HEK293 (cell line): ENCODE measurements around the gene CACNA1C.

Source experiments
- CTCF ChIA-PET: fragments of 350-600 bp; formaldehyde crosslinking; extraction: SDS; loops from one replicate; lab custom pipeline; 2021; ENCODE audit warnings: antibody characterized with exemption; lab: Yijun Ruan, JAX
- POLR2A ChIA-PET: fragments of 300-600 bp; formaldehyde crosslinking; extraction: SDS; loops from one replicate; lab custom pipeline; 2020; ENCODE audit warnings: antibody characterized with exemption, inconsistent platforms; lab: Yijun Ruan, JAX
- H3K27ac ChIP-seq: fragments of 200-500 bp; sonication (Bioruptor generic); 2 replicates; pipeline ENCODE4 v1.5.1; 2014; ENCODE audit warnings: low read depth, low read length, control low read depth, inconsistent platforms; ENCODE audit errors: extremely low read depth
- H3K36me3 ChIP-seq, 2 experiments: fragments of 200-500 bp in 1 of 2; sonication (Bioruptor generic) in 1 of 2; 1 replicate in 1 of 2; 2 replicates in 1 of 2; pipeline ENCODE4 v1.5.1; 2014 to 2017; ENCODE audit warnings: inconsistent platforms in 2 of 2, low read length in 2 of 2; ENCODE audit not compliant: control insufficient read depth in 2 of 2, insufficient read depth in 1 of 2
- H3K4me1 ChIP-seq: fragments of 200-500 bp; sonication (Bioruptor generic); 2 replicates; pipeline ENCODE4 v1.5.1; 2014; ENCODE audit warnings: mild to moderate bottlenecking, low read length, inconsistent platforms; ENCODE audit not compliant: control insufficient read depth, insufficient read depth
- H3K4me3 ChIP-seq: 2 replicates; pipeline ENCODE4 v1.5.1; 2011; ENCODE audit warnings: low read depth, mild to moderate bottlenecking, control low read depth, low read length, moderate library complexity
- H3K9me3 ChIP-seq: fragments of 200-500 bp; sonication (Bioruptor generic); 2 replicates; pipeline ENCODE4 v1.5.1; 2014; ENCODE audit warnings: low read depth, low read length, inconsistent platforms; ENCODE audit not compliant: control insufficient read depth, insufficient read depth
- OVOL3 ChIP-seq: fragments of 450-650 bp; formaldehyde crosslinking; IDR thresholded peaks from 2 replicates; pipeline ENCODE4 v1.5.1; 2016; ENCODE audit warnings: missing biosample characterization, missing genetic modification characterization
- SCRT2 ChIP-seq: fragments of 450-650 bp; formaldehyde crosslinking; IDR thresholded peaks from 2 replicates; pipeline ENCODE4 v1.5.1; 2016; ENCODE audit warnings: missing biosample characterization, missing genetic modification characterization
- WT1 ChIP-seq: fragments of 450-650 bp; formaldehyde crosslinking; IDR thresholded peaks from 2 replicates; pipeline ENCODE4 v1.5.1; 2016; ENCODE audit warnings: missing biosample characterization, missing genetic modification characterization
- YY2 ChIP-seq: fragments of 450-650 bp; formaldehyde crosslinking; IDR thresholded peaks from 2 replicates; pipeline ENCODE4 v1.5.1; 2016; ENCODE audit warnings: missing biosample characterization, missing genetic modification characterization
- ZFHX2 ChIP-seq: fragments of 450-650 bp; formaldehyde crosslinking; conservative IDR thresholded peaks from 2 replicates; pipeline ENCODE4 v1.5.1; 2016; ENCODE audit warnings: missing biosample characterization, missing genetic modification characterization
- ZFP3 ChIP-seq: fragments of 450-650 bp; formaldehyde crosslinking; IDR thresholded peaks from 2 replicates; pipeline ENCODE4 v1.5.1; 2016; ENCODE audit warnings: low read depth, missing biosample characterization, missing genetic modification characterization
- ZFP41 ChIP-seq: fragments of 450-650 bp; formaldehyde crosslinking; IDR thresholded peaks from 2 replicates; pipeline ENCODE4 v1.5.1; 2016; ENCODE audit warnings: missing biosample characterization, missing genetic modification characterization, borderline replicate concordance
- ZNF184 ChIP-seq: fragments of 450-650 bp; IDR thresholded peaks from 2 replicates; pipeline ENCODE4 v1.5.1; 2018; ENCODE audit warnings: missing biosample characterization, mild to moderate bottlenecking, missing genetic modification characterization
- ZNF223 ChIP-seq: fragments of 450-650 bp; formaldehyde crosslinking; IDR thresholded peaks from 2 replicates; pipeline ENCODE4 v1.5.1; 2016; ENCODE audit warnings: missing biosample characterization, missing genetic modification characterization
- ZNF23 ChIP-seq: fragments of 450-650 bp; formaldehyde crosslinking; IDR thresholded peaks from 2 replicates; pipeline ENCODE4 v1.5.1; 2016; ENCODE audit warnings: missing biosample characterization, missing genetic modification characterization, borderline replicate concordance
- ZNF48 ChIP-seq: fragments of 450-650 bp; formaldehyde crosslinking; IDR thresholded peaks from 2 replicates; pipeline ENCODE4 v1.5.1; 2016; ENCODE audit warnings: missing biosample characterization, missing genetic modification characterization
- ZNF510 ChIP-seq: fragments of 450-650 bp; formaldehyde crosslinking; IDR thresholded peaks from 2 replicates; pipeline ENCODE4 v1.5.1; 2018; ENCODE audit warnings: mild to moderate bottlenecking, missing genetic modification characterization, missing biosample characterization; ENCODE audit not compliant: insufficient replicate concordance
- ZNF548 ChIP-seq: fragments of 450-650 bp; formaldehyde crosslinking; IDR thresholded peaks from 2 replicates; pipeline ENCODE4 v1.5.1; 2016; ENCODE audit warnings: missing biosample characterization, missing genetic modification characterization
- ZNF585B ChIP-seq: fragments of 450-650 bp; formaldehyde crosslinking; IDR thresholded peaks from 2 replicates; pipeline ENCODE4 v1.5.1; 2016; ENCODE audit warnings: missing biosample characterization, missing genetic modification characterization
- ZNF626 ChIP-seq: fragments of 450-650 bp; sonication (Bioruptor Pico); formaldehyde crosslinking; IDR thresholded peaks from 2 replicates; pipeline ENCODE4 v1.5.1; 2018; ENCODE audit warnings: missing biosample characterization, missing genetic modification characterization, inconsistent platforms
- TF ChIP-seq, protein P1 (sequence below): fragments of 450-650 bp; formaldehyde crosslinking; IDR thresholded peaks from 2 replicates; pipeline ENCODE4 v1.5.1; 2016; ENCODE audit warnings: missing biosample characterization, missing genetic modification characterization
- TF ChIP-seq, protein P2 (sequence below): fragments of 450-650 bp; formaldehyde crosslinking; IDR thresholded peaks from 2 replicates; pipeline ENCODE4 v1.5.1; 2017; ENCODE audit warnings: missing biosample characterization, missing genetic modification characterization
- TF ChIP-seq, protein P3 (sequence below): fragments of 450-650 bp; formaldehyde crosslinking; IDR thresholded peaks from 2 replicates; pipeline ENCODE4 v1.5.1; 2016; ENCODE audit warnings: missing biosample characterization, missing genetic modification characterization, low read depth
- TF ChIP-seq, protein P4 (sequence below): fragments of 450-650 bp; formaldehyde crosslinking; IDR thresholded peaks from 2 replicates; pipeline ENCODE4 v1.5.1; 2016; ENCODE audit warnings: missing biosample characterization, missing genetic modification characterization
- TF ChIP-seq, protein P5 (sequence below): fragments of 450-650 bp; formaldehyde crosslinking; IDR thresholded peaks from 2 replicates; pipeline ENCODE4 v1.5.1; 2016; ENCODE audit warnings: missing biosample characterization, missing genetic modification characterization
- TF ChIP-seq, protein P6 (sequence below): fragments of 450-650 bp; formaldehyde crosslinking; IDR thresholded peaks from 2 replicates; pipeline ENCODE4 v1.5.1; 2016; ENCODE audit warnings: missing biosample characterization, missing genetic modification characterization

CACNA1C gene

DNA sequence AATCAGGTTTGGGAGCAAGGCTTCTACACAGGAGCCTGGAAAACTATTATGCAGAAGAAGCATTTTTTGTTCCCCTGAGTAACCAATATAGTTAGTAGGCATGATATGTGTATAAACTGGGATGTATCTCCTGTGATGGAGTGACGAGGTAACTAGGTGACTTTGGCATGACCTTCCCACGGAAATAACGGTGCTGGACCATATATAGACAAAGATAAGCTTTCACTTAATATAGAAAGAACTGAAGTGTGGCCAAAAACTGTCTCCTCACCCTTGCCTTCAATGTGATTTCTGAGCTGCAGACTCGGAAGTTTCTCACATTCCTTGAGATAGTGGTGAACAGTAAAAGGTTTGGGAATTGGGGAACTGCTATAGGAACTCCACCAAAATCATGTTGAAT lies 185.3 kb downstream of the CACNA1C start (continued):
- TF ChIP-seq, protein P1, sequence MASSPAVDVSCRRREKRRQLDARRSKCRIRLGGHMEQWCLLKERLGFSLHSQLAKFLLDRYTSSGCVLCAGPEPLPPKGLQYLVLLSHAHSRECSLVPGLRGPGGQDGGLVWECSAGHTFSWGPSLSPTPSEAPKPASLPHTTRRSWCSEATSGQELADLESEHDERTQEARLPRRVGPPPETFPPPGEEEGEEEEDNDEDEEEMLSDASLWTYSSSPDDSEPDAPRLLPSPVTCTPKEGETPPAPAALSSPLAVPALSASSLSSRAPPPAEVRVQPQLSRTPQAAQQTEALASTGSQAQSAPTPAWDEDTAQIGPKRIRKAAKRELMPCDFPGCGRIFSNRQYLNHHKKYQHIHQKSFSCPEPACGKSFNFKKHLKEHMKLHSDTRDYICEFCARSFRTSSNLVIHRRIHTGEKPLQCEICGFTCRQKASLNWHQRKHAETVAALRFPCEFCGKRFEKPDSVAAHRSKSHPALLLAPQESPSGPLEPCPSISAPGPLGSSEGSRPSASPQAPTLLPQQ (tag by site-specific recombination) = no peak
- TF ChIP-seq ZFP3 = no peak
- TF ChIP-seq, all 188 proteins: peak for 0

DNA sequence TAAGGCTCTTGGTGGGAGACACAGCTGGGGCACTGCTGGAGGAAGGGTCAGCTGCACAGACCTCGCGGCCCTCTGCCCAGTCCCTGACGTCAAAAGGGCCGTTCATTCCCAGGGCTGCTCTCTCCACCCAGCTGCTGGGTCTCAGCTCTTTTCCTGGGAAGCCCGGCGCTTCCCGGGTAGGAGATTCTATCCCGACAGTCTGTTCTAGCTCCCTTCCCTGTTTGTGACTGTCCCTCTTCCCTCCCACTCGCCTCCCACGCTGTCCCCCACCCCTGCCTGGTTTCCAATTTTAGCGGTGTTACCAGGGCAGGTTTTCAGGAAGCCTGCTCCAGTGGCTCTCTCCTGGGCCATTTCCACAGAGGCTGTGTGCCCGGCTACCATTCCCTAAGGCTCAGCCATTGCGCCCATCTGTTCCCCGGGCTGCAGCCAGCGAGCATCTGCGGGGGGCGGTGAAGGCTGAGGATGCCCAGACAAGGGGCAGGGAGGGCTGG lies 186.6 kb downstream of the CACNA1C start:
- Histone ChIP-seq H3K27ac (no peak overlapping the region), H3K4me1 (peaks cover 5% of the 10 kb centered on the region; the same call in 1 of the 2 replicates), H3K36me3 (no peaks in the 10 kb centered on the region), H3K4me3 (no peak overlapping the region), H3K9me3 (no peaks in the 10 kb centered on the region)
- ChIA-PET POLR2A (no interaction called here), CTCF (interaction anchor here (0.6 kb wide), 1 partner anchor 156 kb away, joined by 3 read pairs; no protein-coding TSS in a partner anchor)
- TF ChIP-seq ZNF585B (tag by site-specific recombination) (no peak), ZFHX2 (tag by site-specific recombination) (peak; percentile 52), ZNF510 (no peak), ZNF48 (tag by site-specific recombination) (no peak), WT1 (tag by site-specific recombination) (no peak), ZFP41 (tag by site-specific recombination) (no peak)

DNA sequence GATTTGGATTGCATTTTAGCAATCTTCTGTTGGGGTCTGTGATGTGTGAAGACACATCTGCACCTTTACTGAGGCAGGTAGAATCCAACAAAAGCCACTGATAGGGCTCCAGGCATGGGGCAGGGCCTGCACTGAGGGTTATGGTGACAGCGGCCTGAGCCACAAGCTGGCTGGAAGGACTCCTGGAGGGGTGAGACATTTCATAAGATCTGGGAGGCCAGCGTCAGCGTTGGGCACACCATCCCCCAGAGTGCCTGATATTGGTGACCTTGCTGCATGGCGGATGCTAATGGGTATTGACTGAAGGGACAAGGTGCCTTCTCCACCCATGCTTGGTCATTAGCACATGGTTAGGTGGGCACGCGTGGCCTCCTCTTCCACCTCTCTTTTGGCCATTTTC lies 187.6 kb downstream of the CACNA1C start:
- ChIA-PET POLR2A (no interaction called here), CTCF (no interaction called here)
- Histone ChIP-seq H3K9me3 (no peaks in the 10 kb centered on the region), H3K36me3 (no peaks in the 10 kb centered on the region), H3K27ac (no peak overlapping the region), H3K4me3 (no peak overlapping the region), H3K4me1 (peaks cover 5% of the 10 kb centered on the region; the same call in 1 of the 2 replicates)
- no peak for TF ChIP-seq SCRT2
- TF ChIP-seq, protein P2, sequence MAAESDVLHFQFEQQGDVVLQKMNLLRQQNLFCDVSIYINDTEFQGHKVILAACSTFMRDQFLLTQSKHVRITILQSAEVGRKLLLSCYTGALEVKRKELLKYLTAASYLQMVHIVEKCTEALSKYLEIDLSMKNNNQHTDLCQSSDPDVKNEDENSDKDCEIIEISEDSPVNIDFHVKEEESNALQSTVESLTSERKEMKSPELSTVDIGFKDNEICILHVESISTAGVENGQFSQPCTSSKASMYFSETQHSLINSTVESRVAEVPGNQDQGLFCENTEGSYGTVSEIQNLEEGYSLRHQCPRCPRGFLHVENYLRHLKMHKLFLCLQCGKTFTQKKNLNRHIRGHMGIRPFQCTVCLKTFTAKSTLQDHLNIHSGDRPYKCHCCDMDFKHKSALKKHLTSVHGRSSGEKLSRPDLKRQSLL (tag by site-specific recombination) = no peak
- no peak for TF ChIP-seq ZFHX2 (tag by site-specific recombination)
- TF ChIP-seq, protein P3, sequence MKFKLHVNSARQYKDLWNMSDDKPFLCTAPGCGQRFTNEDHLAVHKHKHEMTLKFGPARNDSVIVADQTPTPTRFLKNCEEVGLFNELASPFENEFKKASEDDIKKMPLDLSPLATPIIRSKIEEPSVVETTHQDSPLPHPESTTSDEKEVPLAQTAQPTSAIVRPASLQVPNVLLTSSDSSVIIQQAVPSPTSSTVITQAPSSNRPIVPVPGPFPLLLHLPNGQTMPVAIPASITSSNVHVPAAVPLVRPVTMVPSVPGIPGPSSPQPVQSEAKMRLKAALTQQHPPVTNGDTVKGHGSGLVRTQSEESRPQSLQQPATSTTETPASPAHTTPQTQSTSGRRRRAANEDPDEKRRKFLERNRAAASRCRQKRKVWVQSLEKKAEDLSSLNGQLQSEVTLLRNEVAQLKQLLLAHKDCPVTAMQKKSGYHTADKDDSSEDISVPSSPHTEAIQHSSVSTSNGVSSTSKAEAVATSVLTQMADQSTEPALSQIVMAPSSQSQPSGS (tag by site-specific recombination) = no peak
- TF ChIP-seq, protein P4, sequence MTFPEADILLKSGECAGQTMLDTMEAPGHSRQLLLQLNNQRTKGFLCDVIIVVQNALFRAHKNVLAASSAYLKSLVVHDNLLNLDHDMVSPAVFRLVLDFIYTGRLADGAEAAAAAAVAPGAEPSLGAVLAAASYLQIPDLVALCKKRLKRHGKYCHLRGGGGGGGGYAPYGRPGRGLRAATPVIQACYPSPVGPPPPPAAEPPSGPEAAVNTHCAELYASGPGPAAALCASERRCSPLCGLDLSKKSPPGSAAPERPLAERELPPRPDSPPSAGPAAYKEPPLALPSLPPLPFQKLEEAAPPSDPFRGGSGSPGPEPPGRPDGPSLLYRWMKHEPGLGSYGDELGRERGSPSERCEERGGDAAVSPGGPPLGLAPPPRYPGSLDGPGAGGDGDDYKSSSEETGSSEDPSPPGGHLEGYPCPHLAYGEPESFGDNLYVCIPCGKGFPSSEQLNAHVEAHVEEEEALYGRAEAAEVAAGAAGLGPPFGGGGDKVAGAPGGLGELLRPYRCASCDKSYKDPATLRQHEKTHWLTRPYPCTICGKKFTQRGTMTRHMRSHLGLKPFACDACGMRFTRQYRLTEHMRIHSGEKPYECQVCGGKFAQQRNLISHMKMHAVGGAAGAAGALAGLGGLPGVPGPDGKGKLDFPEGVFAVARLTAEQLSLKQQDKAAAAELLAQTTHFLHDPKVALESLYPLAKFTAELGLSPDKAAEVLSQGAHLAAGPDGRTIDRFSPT (tag by site-specific recombination) = no peak
- no peak for TF ChIP-seq ZNF184
- TF ChIP-seq OVOL3 (tag by site-specific recombination) = no peak
- no peak for TF ChIP-seq ZNF548 (tag by site-specific recombination)
- TF ChIP-seq, protein P5, sequence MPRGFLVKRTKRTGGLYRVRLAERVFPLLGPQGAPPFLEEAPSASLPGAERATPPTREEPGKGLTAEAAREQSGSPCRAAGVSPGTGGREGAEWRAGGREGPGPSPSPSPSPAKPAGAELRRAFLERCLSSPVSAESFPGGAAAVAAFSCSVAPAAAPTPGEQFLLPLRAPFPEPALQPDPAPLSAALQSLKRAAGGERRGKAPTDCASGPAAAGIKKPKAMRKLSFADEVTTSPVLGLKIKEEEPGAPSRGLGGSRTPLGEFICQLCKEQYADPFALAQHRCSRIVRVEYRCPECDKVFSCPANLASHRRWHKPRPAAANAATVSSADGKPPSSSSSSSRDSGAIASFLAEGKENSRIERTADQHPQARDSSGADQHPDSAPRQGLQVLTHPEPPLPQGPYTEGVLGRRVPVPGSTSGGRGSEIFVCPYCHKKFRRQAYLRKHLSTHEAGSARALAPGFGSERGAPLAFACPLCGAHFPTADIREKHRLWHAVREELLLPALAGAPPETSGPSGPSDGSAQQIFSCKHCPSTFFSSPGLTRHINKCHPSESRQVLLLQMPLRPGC = no peak
- no peak for TF ChIP-seq ZNF626 (tag by site-specific recombination)
- TF ChIP-seq, protein P6, sequence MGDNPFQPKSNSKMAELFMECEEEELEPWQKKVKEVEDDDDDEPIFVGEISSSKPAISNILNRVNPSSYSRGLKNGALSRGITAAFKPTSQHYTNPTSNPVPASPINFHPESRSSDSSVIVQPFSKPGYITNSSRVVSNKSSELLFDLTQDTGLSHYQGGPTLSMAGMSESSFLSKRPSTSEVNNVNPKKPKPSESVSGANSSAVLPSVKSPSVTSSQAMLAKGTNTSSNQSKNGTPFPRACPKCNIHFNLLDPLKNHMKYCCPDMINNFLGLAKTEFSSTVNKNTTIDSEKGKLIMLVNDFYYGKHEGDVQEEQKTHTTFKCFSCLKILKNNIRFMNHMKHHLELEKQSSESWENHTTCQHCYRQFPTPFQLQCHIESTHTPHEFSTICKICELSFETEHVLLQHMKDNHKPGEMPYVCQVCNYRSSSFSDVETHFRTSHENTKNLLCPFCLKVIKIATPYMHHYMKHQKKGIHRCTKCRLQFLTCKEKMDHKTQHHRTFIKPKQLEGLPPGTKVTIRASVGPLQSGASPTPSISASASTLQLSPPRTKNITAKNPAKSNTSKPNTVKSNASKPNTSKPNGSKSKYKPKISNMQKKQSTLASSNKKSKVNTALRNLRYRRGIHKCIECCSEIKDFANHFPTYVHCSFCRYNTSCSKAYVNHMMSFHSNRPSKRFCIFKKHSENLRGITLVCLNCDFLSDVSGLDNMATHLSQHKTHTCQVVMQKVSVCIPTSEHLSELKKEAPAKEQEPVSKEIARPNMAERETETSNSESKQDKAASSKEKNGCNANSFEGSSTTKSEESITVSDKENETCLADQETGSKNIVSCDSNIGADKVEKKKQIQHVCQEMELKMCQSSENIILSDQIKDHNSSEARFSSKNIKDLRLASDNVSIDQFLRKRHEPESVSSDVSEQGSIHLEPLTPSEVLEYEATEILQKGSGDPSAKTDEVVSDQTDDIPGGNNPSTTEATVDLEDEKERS = no peak
- no peak for TF ChIP-seq YY2
- no peak for TF ChIP-seq ZNF23 (tag by site-specific recombination)
- no peak for TF ChIP-seq ZNF223
